ENCODE data around the gene PLD4. TPM values are rescaled to one million over a fixed set of nuclear protein-coding genes. Genes with fewer than 3 reads are reported as not detected.

PLD4 gene
- total RNA-seq, 1 donor from 2014 or later = 0.78 TPM

- no peak for TF ChIP-seq CTCF (IDR thresholded peaks at IDR 0.05; ENCODE audit: unreplicated experiment)
- Mint-ChIP-seq H3K27ac (no peak overlapping the region), H3K4me3 (no peak overlapping the region), H3K27me3 (ENCODE audit: low read depth) (peaks cover 13% of the 10 kb centered on the region), H3K9me3 (no peaks in the 10 kb centered on the region), H3K36me3 (no peaks in the 10 kb centered on the region), H3K4me1 (no peaks in the 10 kb centered on the region)
- DNase-seq (ENCODE audit: low spot score in 2 of 2, unreplicated experiment in 2 of 2) = peak; percentile 16 to 39
Observed at GRCh38 chr14:104895786-104896661, 28.7 kb upstream of the PLD4 start.

DNA sequence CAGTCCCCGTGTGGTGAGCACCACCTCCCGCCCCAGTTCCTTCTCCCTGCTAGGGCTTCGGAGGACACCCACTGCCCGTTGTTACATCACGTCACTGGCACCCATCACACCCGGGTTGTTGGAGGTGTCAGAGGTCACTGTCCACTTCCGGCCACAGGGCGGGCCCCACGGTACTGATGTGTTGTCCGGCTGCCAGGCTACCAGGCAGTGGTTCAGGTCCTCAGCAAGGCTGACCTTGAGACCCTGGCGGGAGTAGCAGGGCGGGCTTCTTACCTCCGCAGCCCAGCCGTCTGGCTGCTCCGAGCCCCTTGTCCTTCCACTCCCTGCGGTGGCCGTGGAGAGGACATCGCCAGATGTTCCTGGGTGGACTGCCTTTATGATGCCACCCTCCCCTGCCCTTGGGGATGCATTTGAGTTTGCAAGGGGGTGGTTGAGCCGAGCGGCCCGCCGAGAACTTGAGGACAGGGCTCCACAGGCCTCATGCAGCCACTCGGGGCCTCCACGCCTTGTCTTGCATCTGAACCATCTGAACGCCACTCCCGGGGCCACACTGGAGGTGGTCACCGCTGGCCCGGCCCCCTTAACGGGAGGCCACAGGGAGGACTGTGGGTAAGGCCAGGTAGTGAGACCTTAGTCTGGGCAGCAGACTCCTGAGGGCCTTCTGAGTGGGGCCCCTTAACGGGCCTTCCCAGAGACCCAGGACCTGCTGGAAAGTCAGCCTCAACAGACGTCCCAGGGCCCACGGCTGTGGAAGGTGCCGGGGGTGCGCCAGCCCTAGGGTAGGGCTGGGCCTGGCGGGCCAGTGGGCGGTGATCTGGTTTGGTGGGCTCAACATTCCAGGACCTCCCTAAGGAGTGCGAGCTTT, 27.1 kb upstream of the PLD4 start:
- DNase-seq (ENCODE audit: low spot score in 2 of 2, unreplicated experiment in 2 of 2) = no peak
- H3K9me3 Mint-ChIP-seq = no peaks in the 10 kb centered on the region
- no peak overlapping the region for H3K27ac Mint-ChIP-seq
- TF ChIP-seq CTCF (IDR thresholded peaks at IDR 0.05; ENCODE audit: unreplicated experiment) = no peak
- no peak overlapping the region for H3K4me3 Mint-ChIP-seq
- H3K27me3 Mint-ChIP-seq (ENCODE audit: low read depth) = peaks cover 22% of the 10 kb centered on the region
- no peaks in the 10 kb centered on the region for H3K4me1 Mint-ChIP-seq
- no peaks in the 10 kb centered on the region for H3K36me3 Mint-ChIP-seq

GRCh38 chr14:104898195-104898558, 26.5 kb upstream of the PLD4 start:
- Mint-ChIP-seq H3K4me1 (no peaks in the 10 kb centered on the region), H3K36me3 (peaks cover under 1% of the 10 kb centered on the region), H3K27ac (no peak overlapping the region), H3K27me3 (ENCODE audit: low read depth) (peaks cover 23% of the 10 kb centered on the region), H3K9me3 (peaks cover 1% of the 10 kb centered on the region), H3K4me3 (no peak overlapping the region)
- no peak for TF ChIP-seq CTCF (IDR thresholded peaks at IDR 0.05; ENCODE audit: unreplicated experiment)
- no peak for DNase-seq (ENCODE audit: low spot score in 2 of 2, unreplicated experiment in 2 of 2)

- DNase-seq (ENCODE audit: low spot score in 2 of 2, unreplicated experiment in 2 of 2) = no peak
- H3K9me3 Mint-ChIP-seq = peaks cover 9% of the 10 kb centered on the region
- no peak overlapping the region for H3K4me3 Mint-ChIP-seq
- no peaks in the 10 kb centered on the region for H3K4me1 Mint-ChIP-seq
- peaks cover 6% of the 10 kb centered on the region for H3K36me3 Mint-ChIP-seq
- H3K27ac Mint-ChIP-seq = no peak overlapping the region
- peaks cover 30% of the 10 kb centered on the region for H3K27me3 Mint-ChIP-seq (ENCODE audit: low read depth)
- TF ChIP-seq CTCF (IDR thresholded peaks at IDR 0.05; ENCODE audit: unreplicated experiment) = no peak
Observed at GRCh38 chr14:104898870-104899510, 25.7 kb upstream of the PLD4 start.

DNA sequence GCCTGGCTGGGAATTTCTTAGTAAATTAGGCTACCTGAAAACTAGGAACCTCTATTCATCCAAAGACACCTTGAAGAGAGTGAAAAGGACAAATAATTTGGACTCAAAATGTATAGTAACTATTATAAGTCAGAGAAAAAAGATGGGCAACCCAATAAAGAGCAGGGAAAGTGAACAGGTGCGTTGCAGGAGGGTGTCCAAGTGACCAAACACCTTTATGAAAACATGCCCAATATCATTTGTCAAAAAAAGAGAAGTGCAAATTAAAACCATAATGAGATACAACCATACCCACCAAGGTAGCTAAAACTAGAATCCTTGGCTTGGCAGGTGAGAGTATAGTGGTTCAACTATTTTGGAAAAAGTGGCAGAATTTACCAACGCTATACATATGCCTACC, 24.9 kb upstream of the PLD4 start:
- TF ChIP-seq CTCF (IDR thresholded peaks at IDR 0.05; ENCODE audit: unreplicated experiment) = no peak
- H3K4me1 Mint-ChIP-seq = no peaks in the 10 kb centered on the region
- peaks cover 38% of the 10 kb centered on the region for H3K27me3 Mint-ChIP-seq (ENCODE audit: low read depth)
- no peak overlapping the region for H3K27ac Mint-ChIP-seq
- DNase-seq (ENCODE audit: low spot score in 2 of 2, unreplicated experiment in 2 of 2) = no peak
- peaks cover 10% of the 10 kb centered on the region for H3K9me3 Mint-ChIP-seq
- peaks cover 8% of the 10 kb centered on the region for H3K36me3 Mint-ChIP-seq
- no peak overlapping the region for H3K4me3 Mint-ChIP-seq

All from mesothelial cell of epicardium (in vitro differentiated cells).